Thoracic aorta (tissue), 2 donors: Measurements from ENCODE around the gene MKLN1. TPM values are rescaled to one million over a fixed set of nuclear protein-coding genes. Genes with fewer than 3 reads are reported as not detected.
A peak's percentile ranks its signal among the peaks of the same experiment; 100 is the strongest.

Source experiments
- ATAC-seq: fragments of 150-250 bp; one replicate; pipeline ENCODE4 v1.8.0; 2017; ENCODE audit warnings: low read depth; ENCODE audit not compliant: insufficient number of reproducible peaks, low FRiP score
- DNase-seq: peaks from one replicate; pipeline ENCODE4 v3.0.0-alpha.2; 2020; ENCODE audit warnings: low spot score
- H3K27ac ChIP-seq, 2 donors: fragments of 200-600 bp; sonication (generic); 1 replicate in 1 of 2; 2 replicates in 1 of 2; pipeline ENCODE4 v1.5.1; 2016; ENCODE audit warnings: mild to moderate bottlenecking in 2 of 2, moderate library complexity in 2 of 2
- H3K27me3 ChIP-seq: fragments of 200-600 bp; sonication (generic); replicated peaks from 2 replicates; pipeline ENCODE4 v1.6.0; 2016; ENCODE audit warnings: mild to moderate bottlenecking; ENCODE audit not compliant: insufficient read depth
- H3K36me3 ChIP-seq: fragments of 200-600 bp; sonication (generic); one replicate; pipeline ENCODE4 v1.5.1; 2016
- H3K4me1 ChIP-seq, 2 donors: fragments of 200-600 bp; sonication (generic); 1 replicate in 1 of 2; 2 replicates in 1 of 2; pipeline versions ENCODE4 v1.5.1 to v1.6.0; 2016; ENCODE audit warnings: low read depth in 2 of 2, mild to moderate bottlenecking in 1 of 2; ENCODE audit not compliant: control insufficient read depth in 1 of 2
- H3K4me3 ChIP-seq: fragments of 200-600 bp; sonication (generic); 2 replicates; pipeline ENCODE4 v1.5.1; 2016; ENCODE audit warnings: mild to moderate bottlenecking
- H3K9me3 ChIP-seq: fragments of 200-600 bp; sonication (generic); 2 replicates; pipeline ENCODE4 v1.5.1; 2016
- total RNA-seq, 2 donors: library from RNA; depleted of rRNA; stranded (reverse); fragments of >200 nt; gene quantifications; one replicate each; pipeline versions ENCODE4 v1.1.0 to v1.2.3, GENCODE V29; 2016
- TF ChIP-seq, protein P1 (sequence below): fragments of 200-600 bp; sonication (generic); IDR thresholded peaks from one replicate; pipeline ENCODE4 v1.5.1; 2019; ENCODE audit warnings: antibody characterized with exemption

The MKLN1 gene
- total RNA-seq, 2 donors from 2014 or later, result 56.7 to 82.4 TPM

GRCh38 chr7:131298608-131298992, 29.1 kb upstream of the MKLN1 start:
- Histone ChIP-seq H3K36me3 (no peaks in the 10 kb centered on the region), H3K9me3 (no peaks in the 10 kb centered on the region), H3K27me3 (no peaks in the 10 kb centered on the region), H3K4me3 (no peak overlapping the region), H3K27ac (no peak overlapping the region), H3K4me1 (peaks cover 9 to 31% of the 10 kb centered on the region in 2 donors)
- no peak for DNase-seq
- TF ChIP-seq, protein P1, sequence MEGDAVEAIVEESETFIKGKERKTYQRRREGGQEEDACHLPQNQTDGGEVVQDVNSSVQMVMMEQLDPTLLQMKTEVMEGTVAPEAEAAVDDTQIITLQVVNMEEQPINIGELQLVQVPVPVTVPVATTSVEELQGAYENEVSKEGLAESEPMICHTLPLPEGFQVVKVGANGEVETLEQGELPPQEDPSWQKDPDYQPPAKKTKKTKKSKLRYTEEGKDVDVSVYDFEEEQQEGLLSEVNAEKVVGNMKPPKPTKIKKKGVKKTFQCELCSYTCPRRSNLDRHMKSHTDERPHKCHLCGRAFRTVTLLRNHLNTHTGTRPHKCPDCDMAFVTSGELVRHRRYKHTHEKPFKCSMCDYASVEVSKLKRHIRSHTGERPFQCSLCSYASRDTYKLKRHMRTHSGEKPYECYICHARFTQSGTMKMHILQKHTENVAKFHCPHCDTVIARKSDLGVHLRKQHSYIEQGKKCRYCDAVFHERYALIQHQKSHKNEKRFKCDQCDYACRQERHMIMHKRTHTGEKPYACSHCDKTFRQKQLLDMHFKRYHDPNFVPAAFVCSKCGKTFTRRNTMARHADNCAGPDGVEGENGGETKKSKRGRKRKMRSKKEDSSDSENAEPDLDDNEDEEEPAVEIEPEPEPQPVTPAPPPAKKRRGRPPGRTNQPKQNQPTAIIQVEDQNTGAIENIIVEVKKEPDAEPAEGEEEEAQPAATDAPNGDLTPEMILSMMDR, result no peak
- no peak for ATAC-seq

GRCh38 chr7:131299074-131299473, 28.6 kb upstream of the MKLN1 start:
- TF ChIP-seq, protein P1, result no peak
- Histone ChIP-seq H3K27ac (no peak overlapping the region), H3K9me3 (no peaks in the 10 kb centered on the region), H3K4me1 (peaks cover 9 to 31% of the 10 kb centered on the region in 2 donors), H3K4me3 (no peak overlapping the region), H3K27me3 (no peaks in the 10 kb centered on the region), H3K36me3 (no peaks in the 10 kb centered on the region)
- no peak for ATAC-seq
- no peak for DNase-seq

- no peaks in the 10 kb centered on the region for H3K36me3 ChIP-seq
- H3K4me3 ChIP-seq, result no peak overlapping the region
- no peak overlapping the region for H3K27ac ChIP-seq
- DNase-seq, result no peak
- TF ChIP-seq, protein P1, result no peak
- ATAC-seq, result no peak
- no peaks in the 10 kb centered on the region for H3K9me3 ChIP-seq
- H3K27me3 ChIP-seq, result no peaks in the 10 kb centered on the region
- H3K4me1 ChIP-seq, result peaks cover 9 to 31% of the 10 kb centered on the region in 2 donors
Measured at GRCh38 chr7:131300078-131300477, 27.6 kb upstream of the MKLN1 start.

DNA sequence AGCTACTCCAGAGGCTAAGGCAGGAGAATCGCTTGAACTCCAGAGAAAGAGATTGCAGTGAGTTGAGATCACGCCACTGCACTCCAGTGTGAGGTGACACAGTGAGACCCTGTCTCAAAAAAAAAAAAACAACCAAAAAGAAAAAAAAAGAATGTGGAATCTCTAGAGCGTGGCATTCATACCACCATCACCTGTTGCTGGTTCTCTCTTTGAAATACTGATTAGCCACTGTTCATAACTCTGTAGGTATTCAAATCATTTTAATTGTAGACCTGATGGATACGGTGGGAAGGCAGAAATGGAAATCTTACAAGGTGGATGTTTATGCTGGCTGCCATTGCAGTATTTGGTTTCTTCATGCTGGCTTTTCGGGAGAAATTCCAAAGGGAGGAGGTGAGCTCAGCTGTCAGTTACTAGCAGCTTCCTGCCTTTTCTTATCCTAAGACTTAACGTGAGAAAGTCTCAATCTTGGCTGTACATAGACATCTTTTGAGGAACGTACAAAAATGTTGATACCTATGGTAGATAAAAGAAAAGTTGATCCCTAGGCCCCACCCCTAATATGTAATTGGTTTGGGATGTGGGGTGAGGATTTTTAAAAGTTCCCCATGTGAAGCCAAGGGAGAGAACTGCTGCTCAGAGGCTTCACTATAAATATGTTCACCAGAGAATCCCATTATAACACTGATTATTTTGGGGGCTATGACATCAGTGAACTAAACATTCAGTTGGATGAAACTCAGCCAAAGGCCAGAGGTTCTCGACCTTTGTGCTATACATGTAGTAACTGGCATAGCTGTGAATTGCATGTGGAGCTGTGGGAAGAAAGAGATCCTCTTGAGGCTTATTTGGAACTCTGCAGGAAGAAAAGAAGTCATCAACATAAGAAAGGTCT, 26.9 kb upstream of the MKLN1 start:
- H3K36me3 ChIP-seq, result no peaks in the 10 kb centered on the region
- H3K27me3 ChIP-seq, result no peaks in the 10 kb centered on the region
- H3K27ac ChIP-seq, result peak overlapping the region; percentile 3 to 11
- TF ChIP-seq, protein P1, result no peak
- ATAC-seq (no peak), DNase-seq (no peak)
- H3K9me3 ChIP-seq, result no peaks in the 10 kb centered on the region
- no peak overlapping the region for H3K4me3 ChIP-seq
- H3K4me1 ChIP-seq, result peaks cover 9 to 31% of the 10 kb centered on the region in 2 donors

DNA sequence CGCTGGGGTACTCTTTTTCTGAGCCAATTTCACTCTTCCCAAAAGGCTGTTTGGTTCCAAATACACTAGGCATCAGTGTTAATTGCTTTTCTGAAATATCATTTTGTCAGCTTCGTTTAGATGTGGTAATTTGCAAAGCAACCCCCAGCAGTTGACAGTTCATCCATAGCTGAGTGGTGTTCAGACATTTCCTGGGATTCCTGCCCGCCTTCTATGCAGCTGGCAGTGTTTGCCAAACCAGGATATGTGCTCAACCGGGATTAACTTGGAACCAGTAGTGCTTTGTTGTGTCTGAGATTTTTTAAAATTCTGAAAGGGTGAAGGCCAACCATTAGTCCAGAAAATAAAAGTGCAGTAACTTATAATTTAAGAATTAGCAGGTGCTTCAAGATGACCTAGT, 25.2 kb upstream of the MKLN1 start:
- H3K27ac ChIP-seq, result no peak overlapping the region
- no peaks in the 10 kb centered on the region for H3K36me3 ChIP-seq
- H3K9me3 ChIP-seq, result no peaks in the 10 kb centered on the region
- ATAC-seq, result no peak
- H3K4me1 ChIP-seq, result peaks cover 9 to 31% of the 10 kb centered on the region in 2 donors
- no peak for DNase-seq
- no peak overlapping the region for H3K4me3 ChIP-seq
- H3K27me3 ChIP-seq, result no peaks in the 10 kb centered on the region
- TF ChIP-seq, protein P1, result no peak
